ENCODE data around the gene CNGB1. TPM values are rescaled to one million over a fixed set of nuclear protein-coding genes. Genes with fewer than 3 reads are reported as not detected.

CNGB1 gene
- polyA plus RNA-seq, 1 of the 3 experiments (the other 2 are of a cell fraction), result 0.05 TPM

DNA sequence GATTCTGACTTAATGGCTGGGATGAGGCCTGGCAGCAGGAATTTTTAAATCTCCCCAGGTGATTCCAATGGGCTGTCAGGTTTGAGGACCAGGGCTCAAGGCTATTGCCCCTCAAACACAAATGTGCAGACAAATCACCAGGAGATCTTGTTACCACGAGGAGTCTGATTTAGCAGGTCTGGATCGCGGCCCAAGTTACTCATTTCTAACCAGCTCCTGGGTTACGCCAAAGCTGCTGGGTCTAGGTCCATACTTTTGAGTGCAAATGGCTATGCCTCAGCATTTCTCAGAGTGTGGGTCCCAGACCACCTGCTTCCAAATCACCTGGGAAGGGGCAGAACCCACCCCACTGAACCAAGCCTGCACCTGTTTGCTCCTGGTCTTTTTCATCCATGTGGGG lies 33.1 kb downstream of the CNGB1 start:
- no peak overlapping the region for H2AFZ ChIP-seq (ENCODE audit: low read depth)
- H3K4me2 ChIP-seq, result no peak overlapping the region
- no peaks in the 10 kb centered on the region; the same call in 1 of the 2 replicates for H3K27me3 ChIP-seq (ENCODE audit: insufficient read depth)
- H3K79me2 ChIP-seq (ENCODE audit: insufficient read depth), result no peaks in the 10 kb centered on the region
- no peaks in the 10 kb centered on the region for H4K20me1 ChIP-seq (ENCODE audit: insufficient read depth)
- TF ChIP-seq FOXM1 (IDR thresholded peaks at IDR 0.05; ENCODE audit: low read depth) (no peak), JUND (IDR thresholded peaks at IDR 0.05) (no peak), MXI1 (IDR thresholded peaks at IDR 0.05; ENCODE audit: low read depth, low read length) (no peak), SIN3A (IDR thresholded peaks at IDR 0.05; ENCODE audit: borderline replicate concordance, low read depth, low read length) (no peak), CTCF (IDR thresholded peaks at IDR 0.05) (no peak), NFIC (IDR thresholded peaks at IDR 0.05; ENCODE audit: borderline replicate concordance) (no peak), RCOR1 (IDR thresholded peaks at IDR 0.05; ENCODE audit: low read length) (no peak), EP300 (IDR thresholded peaks at IDR 0.05; ENCODE audit: borderline replicate concordance in 1 of 2, low read depth in 1 of 2, low read length in 1 of 2) (no peak), ELF1 (IDR thresholded peaks at IDR 0.05) (no peak), RFX5 (IDR thresholded peaks at IDR 0.05; ENCODE audit: low read length) (no peak), YY1 (IDR thresholded peaks at IDR 0.05; ENCODE audit: low read depth) (no peak), REST (IDR thresholded peaks at IDR 0.05; ENCODE audit: low read depth, low read length) (no peak)
- no peaks in the 10 kb centered on the region for H3K36me3 ChIP-seq (replicated peaks in 1 of 2; ENCODE audit: control insufficient read depth in 1 of 2, insufficient read depth in 2 of 2, low read length in 1 of 2)
- H3F3A ChIP-seq (replicated peaks; ENCODE audit: insufficient read depth), result no peaks in the 10 kb centered on the region
- WGBS (ENCODE audit: low lambda C conversion rate), result 77% methylated on average over 4 of the region's 4 CpGs
- ChIA-PET CTCF (interaction anchor here (1.6 kb wide), 1 partner anchor 10 kb away, joined by 3 read pairs; no protein-coding TSS in a partner anchor), POLR2A (no interaction called here)
- no peak overlapping the region for H3K9ac ChIP-seq
- no peak for DNase-seq
- H3K4me3 ChIP-seq (ENCODE audit: low read depth in 2 of 2, low read length in 1 of 2), result no peak overlapping the region
- no peaks in the 10 kb centered on the region for H3K9me3 ChIP-seq
- no peak overlapping the region for H3K27ac ChIP-seq (ENCODE audit: low read depth in 2 of 2, low read length in 1 of 2)
- H3K9me2 ChIP-seq, result no peaks in the 10 kb centered on the region
- H3K4me1 ChIP-seq (ENCODE audit: control insufficient read depth in 1 of 2, insufficient read depth in 2 of 2, low read depth in 1 of 2, low read length in 1 of 2), result peaks cover 6 to 15% of the 10 kb centered on the region in 2 experiments; a peak in 2 of 4 replicates

- WGBS (ENCODE audit: low lambda C conversion rate), result 73% methylated on average over 3 of the region's 4 CpGs
- CTCF ChIA-PET, result interaction anchor here (0.7 kb wide), 1 partner anchor 252 kb away, joined by 3 read pairs; no protein-coding TSS in a partner anchor
- H3K4me3 ChIP-seq (ENCODE audit: low read depth in 2 of 2, low read length in 1 of 2), result no peak overlapping the region
- TF ChIP-seq RFX5 (IDR thresholded peaks at IDR 0.05; ENCODE audit: low read length) (no peak), YY1 (IDR thresholded peaks at IDR 0.05; ENCODE audit: low read depth) (no peak), EZH2phosphoT487 (IDR thresholded peaks at IDR 0.05; ENCODE audit: borderline replicate concordance, low read depth) (no peak), NRF1 (IDR thresholded peaks at IDR 0.05; ENCODE audit: low read depth, low read length) (no peak), TAF1 (IDR thresholded peaks at IDR 0.05; ENCODE audit: borderline replicate concordance, low read depth, low read length) (no peak), EP300 (IDR thresholded peaks at IDR 0.05; ENCODE audit: borderline replicate concordance in 1 of 2, low read depth in 1 of 2, low read length in 1 of 2) (no peak), SIN3A (IDR thresholded peaks at IDR 0.05; ENCODE audit: borderline replicate concordance, low read depth, low read length) (no peak), JUND (IDR thresholded peaks at IDR 0.05) (no peak), NFIC (IDR thresholded peaks at IDR 0.05; ENCODE audit: borderline replicate concordance) (no peak), IRF3 (IDR thresholded peaks at IDR 0.05; ENCODE audit: low read depth, low read length) (no peak)
- TF ChIP-seq, protein P1, sequence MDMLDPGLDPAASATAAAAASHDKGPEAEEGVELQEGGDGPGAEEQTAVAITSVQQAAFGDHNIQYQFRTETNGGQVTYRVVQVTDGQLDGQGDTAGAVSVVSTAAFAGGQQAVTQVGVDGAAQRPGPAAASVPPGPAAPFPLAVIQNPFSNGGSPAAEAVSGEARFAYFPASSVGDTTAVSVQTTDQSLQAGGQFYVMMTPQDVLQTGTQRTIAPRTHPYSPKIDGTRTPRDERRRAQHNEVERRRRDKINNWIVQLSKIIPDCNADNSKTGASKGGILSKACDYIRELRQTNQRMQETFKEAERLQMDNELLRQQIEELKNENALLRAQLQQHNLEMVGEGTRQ (IDR thresholded peaks at IDR 0.05; ENCODE audit: borderline replicate concordance, low read depth, low read length), result no peak
These were observed 35.0 kb downstream of the CNGB1 start for GRCh38 chr16:57935904-57936303.

More at GRCh38 chr16:57935904-57936303, 35.0 kb downstream of the CNGB1 start:
- Histone ChIP-seq H3K4me2 (no peak overlapping the region), H3K9me2 (no peaks in the 10 kb centered on the region), H4K20me1 (ENCODE audit: insufficient read depth) (no peaks in the 10 kb centered on the region), H3K4me1 (ENCODE audit: control insufficient read depth in 1 of 2, insufficient read depth in 2 of 2, low read depth in 1 of 2, low read length in 1 of 2) (peaks cover 0 to 10% of the 10 kb centered on the region in 2 experiments; a peak in 1 of 4 replicates), H2AFZ (ENCODE audit: low read depth) (no peak overlapping the region), H3K79me2 (ENCODE audit: insufficient read depth) (no peaks in the 10 kb centered on the region), H3K27ac (ENCODE audit: low read depth in 2 of 2, low read length in 1 of 2) (no peak overlapping the region), H3K9ac (no peak overlapping the region), H3K36me3 (replicated peaks in 1 of 2; ENCODE audit: control insufficient read depth in 1 of 2, insufficient read depth in 2 of 2, low read length in 1 of 2) (no peaks in the 10 kb centered on the region), H3K27me3 (ENCODE audit: insufficient read depth) (no peaks in the 10 kb centered on the region; the same call in 1 of the 2 replicates), H3K9me3 (no peaks in the 10 kb centered on the region), H3F3A (replicated peaks; ENCODE audit: insufficient read depth) (no peaks in the 10 kb centered on the region)
- DNase-seq, result no peak
- POLR2A ChIA-PET, result no interaction called here

Data from SK-N-SH (cell line).